ENCODE results near the gene LRFN2. TPM values are rescaled to one million over a fixed set of nuclear protein-coding genes. Genes with fewer than 3 reads are reported as not detected.
A peak's percentile ranks its signal among the peaks of the same experiment; 100 is the strongest.

Gene LRFN2
- not detected for total RNA-seq
- polyA plus RNA-seq (2013, experiment 1 of 2): 0.05 TPM
- 0.57 TPM for polyA plus RNA-seq (2013, experiment 2 of 2)
- 0 to 4.3 (median 0.13) reads per million in 172 experiments for total RNA-seq

DNA sequence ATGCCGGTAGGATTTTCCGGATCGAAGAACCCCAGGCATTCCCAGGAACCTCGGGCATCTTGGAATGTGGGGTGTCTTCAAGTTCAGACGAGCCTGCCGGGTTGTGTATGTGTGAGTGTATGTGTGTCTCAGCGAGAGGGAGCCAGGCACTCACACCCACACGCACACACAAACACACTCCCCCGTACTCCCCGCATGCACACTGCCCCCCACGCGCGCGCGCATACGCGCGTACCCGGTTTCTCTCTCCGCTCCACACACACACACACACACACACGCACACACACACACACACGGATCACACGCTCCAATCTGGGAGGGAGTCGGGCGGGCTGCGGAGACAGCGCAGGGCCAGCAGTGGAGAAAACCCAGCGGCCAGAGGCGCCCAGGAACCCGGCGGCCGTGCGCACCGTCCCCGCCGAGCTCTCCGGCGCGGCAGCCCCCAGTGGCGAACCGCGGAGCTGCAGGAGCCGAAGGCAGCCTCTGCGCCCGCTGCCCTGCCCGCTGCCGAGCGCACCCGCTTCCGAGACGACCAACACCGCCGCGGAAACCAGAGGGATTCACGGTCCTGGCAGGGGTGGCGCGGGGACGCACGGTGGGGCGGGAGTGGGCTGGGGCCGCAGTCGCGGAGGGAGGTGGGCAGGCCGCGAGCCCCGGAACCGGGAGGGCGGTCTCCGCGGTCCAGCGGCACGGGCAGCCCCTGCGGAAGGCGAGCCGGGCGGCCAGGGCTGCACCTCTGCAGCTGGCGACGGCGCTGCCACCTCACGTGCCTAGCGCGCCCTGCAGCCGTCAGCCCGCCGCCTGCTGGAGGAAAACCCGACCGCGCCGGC lies at the start of gene LRFN2:
Gene LRFN2, minus strand, starts transcription at position 125 of the 830 bp plus-strand sequence.
- TF ChIP-seq, protein P1, sequence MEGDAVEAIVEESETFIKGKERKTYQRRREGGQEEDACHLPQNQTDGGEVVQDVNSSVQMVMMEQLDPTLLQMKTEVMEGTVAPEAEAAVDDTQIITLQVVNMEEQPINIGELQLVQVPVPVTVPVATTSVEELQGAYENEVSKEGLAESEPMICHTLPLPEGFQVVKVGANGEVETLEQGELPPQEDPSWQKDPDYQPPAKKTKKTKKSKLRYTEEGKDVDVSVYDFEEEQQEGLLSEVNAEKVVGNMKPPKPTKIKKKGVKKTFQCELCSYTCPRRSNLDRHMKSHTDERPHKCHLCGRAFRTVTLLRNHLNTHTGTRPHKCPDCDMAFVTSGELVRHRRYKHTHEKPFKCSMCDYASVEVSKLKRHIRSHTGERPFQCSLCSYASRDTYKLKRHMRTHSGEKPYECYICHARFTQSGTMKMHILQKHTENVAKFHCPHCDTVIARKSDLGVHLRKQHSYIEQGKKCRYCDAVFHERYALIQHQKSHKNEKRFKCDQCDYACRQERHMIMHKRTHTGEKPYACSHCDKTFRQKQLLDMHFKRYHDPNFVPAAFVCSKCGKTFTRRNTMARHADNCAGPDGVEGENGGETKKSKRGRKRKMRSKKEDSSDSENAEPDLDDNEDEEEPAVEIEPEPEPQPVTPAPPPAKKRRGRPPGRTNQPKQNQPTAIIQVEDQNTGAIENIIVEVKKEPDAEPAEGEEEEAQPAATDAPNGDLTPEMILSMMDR (IDR thresholded peaks at IDR 0.05): peak; percentile 40
- no peaks in the 10 kb centered on the region for H3K9me3 ChIP-seq (ENCODE audit: control insufficient read depth in 1 of 2, insufficient read depth in 1 of 2, low read length in 2 of 2)
- H3K4me1 Mint-ChIP-seq (ENCODE audit: low read depth): peaks cover 20% of the 10 kb centered on the region
- no peaks in the 10 kb centered on the region for H3K9me3 Mint-ChIP-seq
- ChIA-PET POLR2A (interaction anchor here (0.6 kb wide), 1 partner anchor 39 kb away, joined by 3 read pairs; no protein-coding TSS in a partner anchor), CTCF (interaction anchor here (0.6 to 1.6 kb wide), 3 partner anchors 35 to 1498 kb away, joined by 3 to 10 read pairs (median 3); no protein-coding TSS in a partner anchor)
- no peak within 1 kb of the TSS for H3K27ac ChIP-seq (ENCODE audit: low read depth in 1 of 2, low read length in 2 of 2)
- ATAC-seq (ENCODE audit: poor library complexity) (peak; percentile 88), DNase-seq (peak; percentile 41 to 79 (median 62))
- H3K4me3 ChIP-seq (ENCODE audit: low read length): peak within 1 kb of the TSS; percentile 50
- peaks cover 15% of the 10 kb centered on the region for H3K4me1 ChIP-seq (ENCODE audit: insufficient read depth, low read length)
- H3K36me3 Mint-ChIP-seq (ENCODE audit: low read depth): no peaks in the 10 kb centered on the region
- no peak within 1 kb of the TSS for H3K27ac Mint-ChIP-seq
- peak within 1 kb of the TSS; percentile 84 for H3K4me3 Mint-ChIP-seq
- intact Hi-C loops (cut with DNase I, micrococcal nuclease): loop anchor here (2.0 kb wide), 1 partner anchor 259 kb away; no protein-coding TSS in a partner anchor
- no peaks in the 10 kb centered on the region for H3K36me3 ChIP-seq (ENCODE audit: insufficient read depth, low read length)
- H3K27me3 Mint-ChIP-seq: peaks cover 39% of the 10 kb centered on the region
- peaks cover 10 to 20% of the 10 kb centered on the region in 2 experiments for H3K27me3 ChIP-seq (ENCODE audit: control insufficient read depth in 1 of 2, insufficient read depth in 2 of 2, low read length in 2 of 2)

DNA sequence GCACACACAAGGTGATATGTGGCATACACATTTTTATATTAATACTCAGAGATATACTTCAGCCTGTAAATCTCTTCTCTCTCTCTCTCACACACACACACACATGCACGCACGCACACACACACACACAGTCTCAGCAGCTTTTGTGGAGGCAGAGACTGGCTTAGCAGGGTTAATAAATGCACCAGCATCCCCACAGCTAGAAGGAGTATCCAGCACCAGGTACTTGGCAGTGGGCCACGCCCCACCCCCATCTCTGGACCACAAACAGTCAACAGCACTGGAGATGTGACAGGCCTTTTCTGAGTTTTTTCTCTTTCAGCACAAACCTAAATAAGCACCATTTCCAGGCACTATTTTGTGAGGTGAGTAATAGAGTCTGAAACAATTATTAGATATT lies 47.3 kb upstream of the LRFN2 start:
- Histone ChIP-seq H3K9me3 (ENCODE audit: control insufficient read depth in 1 of 2, insufficient read depth in 1 of 2, low read length in 2 of 2) (no peaks in the 10 kb centered on the region), H3K27me3 (ENCODE audit: control insufficient read depth in 1 of 2, insufficient read depth in 2 of 2, low read length in 2 of 2) (no peaks in the 10 kb centered on the region), H3K4me1 (ENCODE audit: insufficient read depth, low read length) (no peaks in the 10 kb centered on the region), H3K4me3 (ENCODE audit: low read length) (no peak overlapping the region), H3K36me3 (ENCODE audit: insufficient read depth, low read length) (no peaks in the 10 kb centered on the region), H3K27ac (ENCODE audit: low read depth in 1 of 2, low read length in 2 of 2) (no peak overlapping the region)
- CTCF ChIA-PET: no interaction called here
- intact Hi-C loops (cut with DNase I, micrococcal nuclease): no loop called here
- Mint-ChIP-seq H3K4me1 (ENCODE audit: low read depth) (peaks cover 13% of the 10 kb centered on the region), H3K27me3 (no peaks in the 10 kb centered on the region), H3K9me3 (no peaks in the 10 kb centered on the region), H3K27ac (no peak overlapping the region), H3K4me3 (no peak overlapping the region), H3K36me3 (ENCODE audit: low read depth) (no peaks in the 10 kb centered on the region)
- POLR2A ChIA-PET: no interaction called here
- TF ChIP-seq, protein P1 (IDR thresholded peaks at IDR 0.05): no peak
- DNase-seq: no peak
- ATAC-seq (ENCODE audit: poor library complexity): no peak

DNA sequence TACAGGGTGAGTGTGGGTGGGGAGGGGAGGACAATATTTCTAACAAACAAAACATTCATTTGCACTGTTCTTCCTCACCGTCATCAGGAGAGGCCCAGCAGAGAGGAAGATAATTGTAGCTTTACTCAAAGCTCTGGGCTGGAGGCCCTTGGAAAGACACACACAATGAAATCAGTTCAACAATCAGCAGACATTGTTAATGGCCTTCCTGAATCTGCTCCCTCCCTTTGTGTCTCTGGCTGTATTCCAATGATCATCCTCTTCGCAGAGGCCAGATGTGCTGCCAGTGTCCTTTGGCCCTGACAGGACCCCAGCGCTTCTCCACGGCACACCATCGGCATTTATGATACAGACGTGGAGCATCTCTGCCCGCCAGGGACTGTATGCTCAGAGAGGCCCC lies 44.6 kb upstream of the LRFN2 start:
- TF ChIP-seq, protein P1 (IDR thresholded peaks at IDR 0.05): no peak
- Mint-ChIP-seq H3K27ac (no peak overlapping the region), H3K27me3 (no peaks in the 10 kb centered on the region), H3K4me3 (no peak overlapping the region), H3K4me1 (ENCODE audit: low read depth) (no peaks in the 10 kb centered on the region), H3K36me3 (ENCODE audit: low read depth) (no peaks in the 10 kb centered on the region), H3K9me3 (no peaks in the 10 kb centered on the region)
- DNase-seq (no peak), ATAC-seq (ENCODE audit: poor library complexity) (no peak)
- H3K27ac ChIP-seq (ENCODE audit: low read depth in 1 of 2, low read length in 2 of 2): no peak overlapping the region
- H3K27me3 ChIP-seq (ENCODE audit: control insufficient read depth in 1 of 2, insufficient read depth in 2 of 2, low read length in 2 of 2): no peaks in the 10 kb centered on the region
- H3K4me1 ChIP-seq (ENCODE audit: insufficient read depth, low read length): no peaks in the 10 kb centered on the region
- CTCF ChIA-PET: no interaction called here
- POLR2A ChIA-PET: no interaction called here
- intact Hi-C loops (cut with DNase I, micrococcal nuclease): no loop called here
- H3K9me3 ChIP-seq (ENCODE audit: control insufficient read depth in 1 of 2, insufficient read depth in 1 of 2, low read length in 2 of 2): no peaks in the 10 kb centered on the region
- H3K36me3 ChIP-seq (ENCODE audit: insufficient read depth, low read length): no peaks in the 10 kb centered on the region
- H3K4me3 ChIP-seq (ENCODE audit: low read length): no peak overlapping the region
